GM18873 (cell line): ENCODE data around the gene LCE1F.

Experiments used
- ATAC-seq: cut with Tn5 transposase; IDR thresholded peaks from one replicate; pipeline ENCODE4 v1.9.1; 2021; ENCODE audit warnings: mild to moderate bottlenecking, moderate library complexity, moderate number of reproducible peaks; ENCODE audit not compliant: unreplicated experiment, low FRiP score

The LCE1F gene

DNA sequence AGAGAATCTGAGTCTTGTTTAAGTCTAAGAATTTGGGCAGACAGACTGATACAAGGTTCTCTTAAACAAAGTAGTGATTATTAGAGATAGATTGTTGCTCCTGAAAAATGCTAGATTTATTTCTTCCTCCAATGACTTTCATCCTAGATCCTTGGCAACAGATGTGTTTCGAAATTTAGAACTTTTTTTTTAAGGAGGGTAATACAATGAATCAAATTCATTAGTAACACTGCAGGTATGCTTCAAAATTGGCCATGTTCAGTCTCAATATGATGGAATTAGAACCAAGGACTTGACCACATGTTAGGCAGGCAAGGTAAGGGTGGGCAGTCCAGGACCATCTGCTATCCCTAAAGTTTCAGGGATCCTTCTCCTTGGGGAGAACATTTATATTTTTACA, 4.5 kb upstream of the LCE1F start:
- no peak for ATAC-seq

DNA sequence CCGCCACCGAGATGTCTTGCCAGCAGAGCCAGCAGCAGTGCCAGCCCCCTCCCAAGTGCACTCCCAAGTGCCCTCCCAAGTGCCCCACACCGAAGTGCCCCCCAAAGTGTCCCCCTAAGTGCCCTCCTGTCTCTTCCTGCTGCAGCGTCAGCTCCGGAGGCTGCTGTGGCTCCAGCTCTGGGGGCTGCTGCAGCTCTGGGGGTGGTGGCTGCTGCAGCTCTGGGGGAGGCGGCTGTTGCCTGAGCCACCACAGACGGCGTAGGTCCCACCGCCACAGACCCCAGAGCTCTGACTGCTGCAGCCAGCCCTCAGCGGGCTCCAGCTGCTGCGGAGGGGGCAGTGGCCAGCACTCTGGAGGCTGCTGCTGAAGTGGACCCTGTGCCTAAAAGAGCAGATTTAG, 1.4 kb downstream of the LCE1F start:
- ATAC-seq = no peak

DNA sequence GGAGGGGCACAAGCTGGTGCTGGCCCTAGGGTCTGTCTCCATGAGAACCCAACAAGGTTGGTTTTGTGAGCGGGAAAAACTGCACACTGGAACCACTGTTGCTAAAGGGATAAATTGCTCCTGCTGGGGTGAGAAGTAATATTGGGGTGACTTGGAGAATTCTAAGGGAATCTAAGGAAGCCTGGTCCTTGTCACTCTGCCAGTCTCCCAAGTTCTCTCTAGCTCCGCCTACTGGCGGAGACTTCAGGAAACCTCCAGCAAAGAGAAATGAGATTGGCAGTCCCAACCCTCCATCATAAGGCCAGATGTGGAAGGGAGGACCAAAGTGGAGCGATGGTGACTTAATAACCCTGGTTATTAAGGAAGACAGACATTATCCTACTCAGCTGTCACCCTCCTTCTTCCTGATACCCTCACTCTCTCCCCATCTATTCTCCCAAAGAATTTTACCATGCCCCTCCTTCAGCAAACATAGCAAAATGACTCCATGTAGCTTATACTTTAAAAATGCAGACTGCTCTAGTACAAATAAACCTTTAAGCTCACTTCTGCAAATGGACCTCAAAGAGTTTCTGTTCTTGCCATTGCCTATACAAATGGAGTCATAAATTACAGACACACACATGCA, 2.7 kb downstream of the LCE1F start:
- no peak for ATAC-seq

DNA sequence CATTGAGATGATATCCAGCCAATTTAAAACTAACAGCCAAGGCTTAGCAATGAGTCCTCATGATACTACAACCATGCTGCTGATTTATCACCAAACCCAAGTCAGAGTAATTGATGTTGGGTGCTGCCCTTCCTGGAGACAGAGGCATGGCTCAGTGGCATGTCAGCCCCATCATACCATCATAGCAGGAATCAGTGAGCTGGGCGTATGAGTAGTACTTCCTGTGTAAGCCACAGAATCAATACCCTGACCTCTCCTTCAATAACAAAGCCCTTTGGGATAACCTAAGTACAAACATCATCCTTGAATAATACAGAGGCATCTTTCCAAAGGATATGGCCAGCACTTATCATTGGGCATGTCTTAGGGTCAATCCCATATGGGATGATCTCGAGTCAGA, 8.2 kb downstream of the LCE1F start:
- ATAC-seq = no peak

DNA sequence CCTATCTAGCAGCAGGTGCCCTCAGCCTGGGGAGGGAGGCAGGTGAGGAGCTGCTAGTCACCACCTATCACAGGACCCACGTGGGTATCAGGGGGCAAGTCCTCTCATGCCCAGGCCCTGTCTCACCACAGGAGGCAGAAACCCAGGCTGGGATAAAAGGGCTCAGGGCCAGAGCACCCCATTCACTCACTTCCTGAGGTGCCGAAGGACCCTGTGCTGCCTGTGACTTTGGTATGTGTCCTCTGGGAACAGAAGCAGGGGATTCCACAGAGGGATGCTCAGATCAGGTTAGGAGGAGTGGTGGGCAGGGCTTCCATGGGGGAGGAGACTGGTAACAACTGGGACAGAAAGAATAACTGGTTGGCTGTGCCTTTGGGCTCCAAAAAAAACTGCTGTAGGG, 11.1 kb downstream of the LCE1F start, which contains the start of gene LCE1E:
Gene LCE1E (plus strand): TSS at position 181 of the 400 bp plus-strand sequence. CDS start 1,043 bp downstream, outside the sequence.
- no peak for ATAC-seq

DNA sequence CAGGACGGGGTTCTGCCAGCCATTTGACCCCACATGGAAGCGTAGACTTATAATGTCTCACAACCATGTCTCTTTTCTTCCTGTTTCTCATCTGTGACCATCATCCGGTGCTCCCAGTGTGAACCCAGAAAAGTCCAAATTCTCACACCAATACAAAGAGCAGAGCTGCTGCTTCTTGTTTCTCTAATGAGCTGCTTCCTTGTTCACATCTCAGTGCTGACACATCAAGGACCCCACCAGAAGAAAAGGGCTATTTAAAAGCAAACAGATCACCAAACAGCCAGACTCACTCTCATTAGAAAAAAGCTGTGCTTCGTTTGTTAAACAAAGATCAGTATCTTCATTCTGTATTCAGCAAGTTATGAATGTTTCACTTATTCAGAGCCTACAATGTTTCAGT, 20.7 kb downstream of the LCE1F start:
- ATAC-seq = no peak

DNA sequence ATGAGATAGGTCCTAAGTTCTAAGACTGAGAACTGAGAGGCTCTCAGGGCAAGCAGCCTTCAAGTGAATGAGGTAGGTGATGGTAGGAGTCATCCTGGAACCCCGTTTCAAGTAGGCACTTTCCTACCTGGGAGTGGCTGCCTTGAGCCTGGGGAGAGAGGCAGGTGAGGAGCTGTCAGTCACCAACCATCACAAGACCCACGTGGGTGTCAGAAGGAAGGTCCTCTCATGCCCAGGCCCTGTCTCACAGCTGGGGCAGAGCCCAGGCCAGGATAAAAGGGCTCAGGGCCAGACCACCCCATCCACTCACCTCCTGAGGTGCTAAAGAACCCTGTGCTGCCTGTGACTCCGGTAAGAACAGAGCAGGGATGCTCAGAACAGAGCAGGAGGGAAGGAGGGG, 21.5 kb downstream of the LCE1F start, which contains the start of gene LCE1D:
Gene LCE1D (plus strand): TSS at position 301 of the 400 bp plus-strand sequence. CDS start 1,074 bp downstream, outside the sequence.
- ATAC-seq = no peak

DNA sequence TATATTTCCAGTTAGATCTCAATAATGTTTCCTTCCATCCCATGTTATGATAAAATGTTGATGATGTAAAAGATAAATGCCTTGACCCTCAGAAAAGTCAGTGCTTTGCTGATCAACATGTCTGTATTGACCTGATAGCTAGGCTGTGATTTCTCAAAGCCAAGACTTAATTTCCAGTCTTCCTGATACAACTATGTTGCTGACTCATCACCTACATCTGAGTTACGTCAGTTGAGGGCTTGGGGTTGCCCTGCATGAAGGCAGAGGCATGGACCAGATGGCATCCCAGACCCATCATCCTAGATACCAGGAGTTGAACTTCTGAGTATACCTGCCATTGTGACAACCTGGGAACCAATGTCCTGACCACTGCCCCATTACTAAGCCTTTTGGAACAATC, 26.4 kb downstream of the LCE1F start:
- ATAC-seq = no peak

DNA sequence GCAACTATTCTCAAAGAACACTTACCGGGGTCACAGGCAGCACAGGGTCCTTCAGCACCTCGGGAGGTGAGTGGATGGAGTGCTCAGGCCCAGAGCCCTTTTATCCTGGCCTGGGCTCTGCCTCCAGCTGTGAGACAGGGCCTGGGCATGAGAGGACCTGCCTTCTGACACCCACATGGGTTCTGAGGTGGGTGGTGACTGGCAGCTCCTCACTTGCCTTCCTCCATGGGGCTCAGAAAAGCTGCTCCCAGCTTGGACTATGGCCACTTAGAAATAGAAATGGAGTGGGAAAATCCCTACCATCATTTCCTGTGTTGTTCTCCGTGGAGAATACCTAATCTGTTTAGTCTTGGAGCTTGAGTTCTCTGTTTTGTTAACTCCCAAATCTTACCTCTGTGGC, 31.6 kb downstream of the LCE1F start, which contains the start of gene LCE1C:
Gene LCE1C (minus strand): TSS at position 76 of the 400 bp plus-strand sequence. CDS start 1,173 bp downstream, outside the sequence.
- ATAC-seq = no peak

DNA sequence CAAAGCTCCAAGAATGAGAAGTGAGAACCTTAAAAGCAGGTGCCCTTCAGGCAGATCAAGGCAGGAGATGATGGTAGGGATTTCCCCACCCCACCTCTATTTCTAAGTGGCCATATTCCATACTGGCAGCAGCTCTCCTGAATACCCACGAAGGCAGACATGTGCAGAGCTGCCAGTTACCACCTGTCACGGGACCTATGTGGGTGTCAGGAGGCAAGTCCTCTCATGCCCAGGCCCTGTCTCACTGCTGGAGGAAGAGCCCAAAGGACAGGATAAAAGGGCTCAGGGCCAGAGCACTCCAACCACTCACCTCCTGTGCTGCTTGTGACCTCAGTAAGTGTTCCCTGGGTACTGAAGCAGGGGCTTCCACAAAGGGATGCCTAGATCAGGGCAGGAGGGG, 36.1 kb downstream of the LCE1F start:
- no peak for ATAC-seq

DNA sequence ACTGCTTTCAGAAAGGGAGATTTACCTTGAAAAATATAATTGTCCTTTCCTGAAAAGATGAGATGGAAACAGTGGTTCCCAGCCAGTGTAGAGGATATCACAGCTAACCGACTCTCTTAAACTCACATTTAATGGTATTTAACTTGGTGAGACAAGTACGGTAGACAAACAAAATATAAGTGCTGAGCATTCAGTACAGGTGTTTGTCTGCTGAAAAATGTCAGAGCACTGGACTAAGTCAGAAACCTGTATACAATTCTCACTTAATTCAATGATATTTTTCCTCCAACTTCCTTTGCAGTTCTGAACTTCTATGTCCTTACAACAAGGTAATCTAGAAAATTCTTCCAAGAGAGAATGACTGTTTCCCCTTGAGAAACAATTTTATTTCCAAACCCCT, 36.7 kb downstream of the LCE1F start, which contains the start of gene LCE1B:
Gene LCE1B (plus strand): TSS at position 301 of the 400 bp plus-strand sequence. CDS start 476 bp downstream, outside the sequence.
- no peak for ATAC-seq

DNA sequence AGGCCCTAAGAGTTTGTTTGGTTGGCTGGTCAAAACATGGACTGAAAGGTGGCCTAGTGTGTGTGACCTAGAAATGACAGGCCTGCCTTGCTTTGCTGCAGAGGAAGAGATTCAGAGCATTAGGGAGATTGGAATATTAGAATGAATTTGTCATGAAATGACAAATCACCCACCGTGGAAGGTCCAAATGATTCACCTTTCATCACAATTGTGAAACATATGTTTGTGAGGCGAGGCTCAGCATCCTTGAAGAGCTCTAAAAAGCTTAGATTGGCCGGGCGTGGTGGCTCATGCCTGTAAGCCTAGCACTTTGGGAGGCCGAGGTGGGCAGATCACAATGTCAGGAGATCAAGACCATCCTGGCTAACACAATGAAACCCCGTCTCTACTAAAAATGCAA, 42.4 kb downstream of the LCE1F start:
- ATAC-seq = no peak

DNA sequence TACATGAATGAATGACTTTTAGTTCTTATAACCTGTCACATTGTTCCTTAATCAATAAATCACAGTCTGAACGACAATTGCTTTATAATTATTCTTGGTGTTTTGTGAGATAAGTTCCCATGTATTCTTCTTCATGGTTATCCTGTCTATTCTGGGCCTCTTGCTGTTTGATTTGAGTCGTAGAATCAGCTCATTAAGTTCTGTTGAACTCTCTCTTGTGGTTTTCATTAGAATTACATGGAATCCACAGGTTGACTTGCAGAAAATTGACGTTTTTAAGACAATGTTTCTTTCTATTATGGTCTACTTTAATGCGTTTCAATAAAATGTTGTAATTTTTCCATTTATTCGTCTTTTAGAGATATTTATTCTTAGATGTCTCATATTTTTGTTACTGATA, 48.4 kb downstream of the LCE1F start:
- no peak for ATAC-seq

DNA sequence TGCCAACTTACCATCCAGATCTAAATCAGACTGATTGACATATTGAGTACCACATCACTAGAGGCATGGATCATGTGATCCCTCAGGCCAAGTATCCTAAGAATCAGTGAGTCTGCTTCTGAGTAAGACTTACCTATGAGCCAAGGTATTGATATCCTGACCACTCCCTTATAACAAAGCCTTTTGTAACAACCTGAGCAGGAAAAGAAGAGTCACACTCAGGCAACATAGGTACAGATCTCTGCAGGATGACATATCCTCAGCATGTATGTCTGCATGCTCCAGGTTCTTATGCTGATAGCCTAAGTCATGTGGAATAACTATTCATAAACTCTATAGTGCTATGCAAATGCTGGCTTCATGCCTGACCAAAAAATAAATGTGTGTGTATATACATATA, 50.0 kb downstream of the LCE1F start:
- no peak for ATAC-seq
